COLO829 (cell line): ENCODE results near the gene PNPLA3.
"Not testable (repeated sequence)": the region's sequence is repeated elsewhere in the genome, so short reads cannot be mapped to it uniquely, and the experiment has no call there.

Source experiments
- DNase-seq: peaks from one replicate; pipeline ENCODE4 v3.0.0; 2012; ENCODE audit warnings: low spot score

Gene PNPLA3

GRCh38 chr22:43890901-43891331, 32.7 kb upstream of the PNPLA3 start:
- DNase-seq, result no peak

GRCh38 chr22:43891360-43892182, 32.0 kb upstream of the PNPLA3 start, which contains the start of gene PNPLA5:
Gene PNPLA5 (minus strand): TSS chr22:43892013. CDS start chr22:43891880, 133 bp downstream.
- no peak for DNase-seq

GRCh38 chr22:43892183-43892894, 31.3 kb upstream of the PNPLA3 start:
- no peak for DNase-seq

GRCh38 chr22:43893266-43893665, 30.3 kb upstream of the PNPLA3 start:
- DNase-seq, result no peak

GRCh38 chr22:43894122-43894521, 29.5 kb upstream of the PNPLA3 start:
- DNase-seq, result no peak

GRCh38 chr22:43895986-43896645, 27.5 kb upstream of the PNPLA3 start:
- DNase-seq, result no peak

GRCh38 chr22:43897751-43898261, 25.8 kb upstream of the PNPLA3 start:
- DNase-seq, result no peak

GRCh38 chr22:43900206-43900605, 23.4 kb upstream of the PNPLA3 start:
- no peak for DNase-seq

- DNase-seq, result no peak
These were observed 21.5 kb upstream of the PNPLA3 start for GRCh38 chr22:43901976-43902643.

GRCh38 chr22:43903033-43903432, 20.6 kb upstream of the PNPLA3 start:
- DNase-seq, result not testable (repeated sequence)

GRCh38 chr22:43904412-43904811, 19.2 kb upstream of the PNPLA3 start:
- DNase-seq, result not testable (repeated sequence)

GRCh38 chr22:43905681-43906080, 17.9 kb upstream of the PNPLA3 start:
- no peak for DNase-seq

- DNase-seq, result no peak
These were observed 13.9 kb upstream of the PNPLA3 start for GRCh38 chr22:43909708-43910107.

- DNase-seq, result no peak
These were observed 13.4 kb upstream of the PNPLA3 start for GRCh38 chr22:43910178-43910695.

- DNase-seq, result peak; percentile 89
These were observed 12.3 kb upstream of the PNPLA3 start for GRCh38 chr22:43911351-43911750.

GRCh38 chr22:43917521-43917920, 6.1 kb upstream of the PNPLA3 start:
- DNase-seq, result no peak

GRCh38 chr22:43919106-43919973, 4.3 kb upstream of the PNPLA3 start:
- DNase-seq, result no peak

- peak; percentile 26 for DNase-seq
These were observed 2.2 kb upstream of the PNPLA3 start for GRCh38 chr22:43921370-43921769.

- DNase-seq, result no peak
These were observed 1.5 kb upstream of the PNPLA3 start for GRCh38 chr22:43922123-43922522.

- peak; percentile 28 for DNase-seq
These were observed 414 bp upstream of the PNPLA3 start for GRCh38 chr22:43923191-43923590.

- DNase-seq, result no peak
These were observed 1.3 kb downstream of the PNPLA3 start for GRCh38 chr22:43924877-43925276.
